DMS 273 (cell line): Measurements from ENCODE around the gene SPDEF.
A peak's percentile ranks its signal among the peaks of the same experiment; 100 is the strongest.

ENCODE experiments used
- DNase-seq: peaks from one replicate; lab custom pipeline; 2025; ENCODE audit not compliant: unreplicated experiment; lab: John Stamatoyannopoulos, UW

SPDEF gene

GRCh38 chr6:34564181-34564580 is 8.1 kb upstream of the SPDEF start:
- DNase-seq: no peak

GRCh38 chr6:34563513-34563870 is 7.4 kb upstream of the SPDEF start:
- DNase-seq: no peak

- no peak for DNase-seq
Measured at GRCh38 chr6:34562861-34563512, 6.9 kb upstream of the SPDEF start.

GRCh38 chr6:34562350-34562749 is 6.2 kb upstream of the SPDEF start:
- no peak for DNase-seq

GRCh38 chr6:34561227-34561530 is 5.0 kb upstream of the SPDEF start:
- DNase-seq: no peak

- DNase-seq: peak; percentile 76
Measured at GRCh38 chr6:34560366-34561226, 4.5 kb upstream of the SPDEF start.

- peak; percentile 32 for DNase-seq
Measured at GRCh38 chr6:34559651-34560365, 3.7 kb upstream of the SPDEF start.

GRCh38 chr6:34558172-34558714 is 2.1 kb upstream of the SPDEF start:
- no peak for DNase-seq

- DNase-seq: no peak
Measured at GRCh38 chr6:34557228-34557627, 1.1 kb upstream of the SPDEF start.

- DNase-seq: no peak
Measured at GRCh38 chr6:34556493-34556892, 364 bp upstream of the SPDEF start.

GRCh38 chr6:34555328-34555727 is 801 bp downstream of the SPDEF start:
- DNase-seq: no peak

GRCh38 chr6:34555007-34555322 is 1.2 kb downstream of the SPDEF start:
- no peak for DNase-seq

- DNase-seq: no peak
Measured at GRCh38 chr6:34554291-34555006, 1.7 kb downstream of the SPDEF start.

- DNase-seq: no peak
Measured at GRCh38 chr6:34553750-34554149, 2.4 kb downstream of the SPDEF start.

GRCh38 chr6:34553146-34553545 is 3.0 kb downstream of the SPDEF start:
- no peak for DNase-seq

- no peak for DNase-seq
Measured at GRCh38 chr6:34552620-34553019, 3.5 kb downstream of the SPDEF start.

GRCh38 chr6:34551720-34552119 is 4.4 kb downstream of the SPDEF start:
- DNase-seq: no peak

- no peak for DNase-seq
Measured at GRCh38 chr6:34549804-34550202, 6.3 kb downstream of the SPDEF start.

- DNase-seq: no peak
Measured at GRCh38 chr6:34549026-34549803, 6.9 kb downstream of the SPDEF start.
